HG03103 (cell line): ENCODE measurements around the gene FUNDC2.
"Not testable (repeated sequence)": the region's sequence is repeated elsewhere in the genome, so short reads cannot be mapped to it uniquely, and the experiment has no call there.

Experiments
- ATAC-seq: cut with Tn5 transposase; IDR thresholded peaks from one replicate; pipeline ENCODE4 v1.9.1; 2021; ENCODE audit warnings: low read depth; ENCODE audit not compliant: unreplicated experiment

The FUNDC2 gene

GRCh38 chrX:155026727-155027508 is at the start of gene FUNDC2:
Gene FUNDC2 (plus strand): TSS chrX:155026844. CDS start chrX:155026939, 95 bp downstream.
- peak; percentile 89 for ATAC-seq

GRCh38 chrX:154979629-154980028 is 47.0 kb upstream of the FUNDC2 start:
- ATAC-seq, result no peak

- peak; percentile 90 for ATAC-seq
Observed at GRCh38 chrX:154980330-154981115, 46.1 kb upstream of the FUNDC2 start.

- no peak for ATAC-seq
Observed at GRCh38 chrX:154981116-154981411, 45.6 kb upstream of the FUNDC2 start.

GRCh38 chrX:154986826-154987575 is 39.6 kb upstream of the FUNDC2 start:
- no peak for ATAC-seq

- no peak for ATAC-seq
Observed at GRCh38 chrX:154987940-154988339, 38.7 kb upstream of the FUNDC2 start.

GRCh38 chrX:154988719-154989118 is 37.9 kb upstream of the FUNDC2 start:
- ATAC-seq, result no peak

GRCh38 chrX:154990496-154990895 is 36.1 kb upstream of the FUNDC2 start:
- ATAC-seq, result no peak

GRCh38 chrX:154991039-154991438 is 35.6 kb upstream of the FUNDC2 start:
- ATAC-seq, result no peak

- no peak for ATAC-seq
Observed at GRCh38 chrX:154991476-154991875, 35.2 kb upstream of the FUNDC2 start.

- ATAC-seq, result no peak
Observed at GRCh38 chrX:154998204-154998880, 28.3 kb upstream of the FUNDC2 start.

GRCh38 chrX:155000841-155001240 is 25.8 kb upstream of the FUNDC2 start:
- ATAC-seq, result no peak

GRCh38 chrX:155001873-155002272 is 24.8 kb upstream of the FUNDC2 start:
- no peak for ATAC-seq

GRCh38 chrX:155005190-155005589 is 21.5 kb upstream of the FUNDC2 start:
- ATAC-seq, result no peak

GRCh38 chrX:155006379-155006778 is 20.3 kb upstream of the FUNDC2 start:
- not testable (repeated sequence) for ATAC-seq

- ATAC-seq, result not testable (repeated sequence)
Observed at GRCh38 chrX:155006913-155007671, 19.6 kb upstream of the FUNDC2 start.

GRCh38 chrX:155008578-155008977 is 18.1 kb upstream of the FUNDC2 start:
- ATAC-seq, result not testable (repeated sequence)

- no peak for ATAC-seq
Observed at GRCh38 chrX:155009994-155010472, 16.6 kb upstream of the FUNDC2 start.

- ATAC-seq, result no peak
Observed at GRCh38 chrX:155020591-155020990, 6.1 kb upstream of the FUNDC2 start.

GRCh38 chrX:155022585-155022984 is 4.1 kb upstream of the FUNDC2 start, which contains the start of gene F8:
Gene F8 (minus strand): TSS chrX:155022723. CDS start chrX:155022552, 171 bp downstream.
- no peak for ATAC-seq
